Sigmoid colon (tissue), 4 donors: ENCODE results near the gene PRMT7.

Source experiments
- POLR2A ChIP-seq, 2 donors: fragments of 450-650 bp; IDR thresholded peaks; one replicate each; pipeline ENCODE4 v1.6.1; 2016; ENCODE audit warnings: antibody characterized with exemption in 2 of 2, mild to moderate bottlenecking in 2 of 2, moderate library complexity in 2 of 2
- POLR2AphosphoS5 ChIP-seq, 4 donors: sonication (generic); formaldehyde crosslinking; IDR thresholded peaks; one replicate each; pipeline ENCODE4 v1.6.1; 2017; ENCODE audit warnings: antibody characterized with exemption in 4 of 4
- TF ChIP-seq, protein P1 (sequence below), 4 experiments: fragments of 450-650 bp in 3 of 4; fragments of 200-600 bp in 1 of 4; IDR thresholded peaks; one replicate each; pipeline ENCODE4 v1.5.1; 2016 to 2019; ENCODE audit warnings: antibody characterized with exemption in 4 of 4, mild to moderate bottlenecking in 3 of 4, moderate library complexity in 2 of 4

DNA sequence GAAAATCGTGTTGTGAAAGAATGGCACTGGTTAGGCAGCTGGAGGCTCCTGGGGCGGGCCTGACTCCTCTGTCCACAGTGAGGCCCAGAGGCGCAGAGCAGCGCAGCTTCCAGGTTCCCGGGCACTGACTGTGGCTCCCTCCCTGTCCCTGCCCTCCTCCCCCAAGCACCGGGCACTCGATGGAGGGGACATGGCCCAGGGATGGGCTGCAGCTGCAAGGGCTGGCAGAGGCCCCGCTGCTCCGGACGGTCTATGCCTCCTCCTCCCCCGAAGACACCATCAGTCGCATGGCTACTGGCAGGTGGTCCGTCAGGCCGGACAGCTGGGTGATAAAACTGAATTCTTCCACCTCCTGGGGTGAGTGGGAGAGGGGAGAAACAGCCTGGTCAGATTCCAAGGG, 50.1 kb downstream of the PRMT7 start:
- TF ChIP-seq, protein P1, sequence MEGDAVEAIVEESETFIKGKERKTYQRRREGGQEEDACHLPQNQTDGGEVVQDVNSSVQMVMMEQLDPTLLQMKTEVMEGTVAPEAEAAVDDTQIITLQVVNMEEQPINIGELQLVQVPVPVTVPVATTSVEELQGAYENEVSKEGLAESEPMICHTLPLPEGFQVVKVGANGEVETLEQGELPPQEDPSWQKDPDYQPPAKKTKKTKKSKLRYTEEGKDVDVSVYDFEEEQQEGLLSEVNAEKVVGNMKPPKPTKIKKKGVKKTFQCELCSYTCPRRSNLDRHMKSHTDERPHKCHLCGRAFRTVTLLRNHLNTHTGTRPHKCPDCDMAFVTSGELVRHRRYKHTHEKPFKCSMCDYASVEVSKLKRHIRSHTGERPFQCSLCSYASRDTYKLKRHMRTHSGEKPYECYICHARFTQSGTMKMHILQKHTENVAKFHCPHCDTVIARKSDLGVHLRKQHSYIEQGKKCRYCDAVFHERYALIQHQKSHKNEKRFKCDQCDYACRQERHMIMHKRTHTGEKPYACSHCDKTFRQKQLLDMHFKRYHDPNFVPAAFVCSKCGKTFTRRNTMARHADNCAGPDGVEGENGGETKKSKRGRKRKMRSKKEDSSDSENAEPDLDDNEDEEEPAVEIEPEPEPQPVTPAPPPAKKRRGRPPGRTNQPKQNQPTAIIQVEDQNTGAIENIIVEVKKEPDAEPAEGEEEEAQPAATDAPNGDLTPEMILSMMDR (IDR thresholded peaks at IDR 0.05) = no peak
- no peak for TF ChIP-seq POLR2AphosphoS5 (IDR thresholded peaks at IDR 0.05)
- no peak for TF ChIP-seq POLR2A (IDR thresholded peaks at IDR 0.05)
